Measurements from ENCODE around the gene ATPAF1. TPM values are rescaled to one million over a fixed set of nuclear protein-coding genes. Genes with fewer than 3 reads are reported as not detected.

Gene ATPAF1
- total and polyA plus RNA-seq, 10 of the 15 experiments (the other 5 are each of a cell fraction or from before 2014, with no cell fraction given), result 15.2 to 93.5 (median 48.4) TPM

GRCh38 chr1:46687921-46688509 is 19.9 kb upstream of the ATPAF1 start:
- no TSS peak for BruUV-seq (replicated peaks)
- WGBS (ENCODE audit: insufficient coverage, insufficient replicate concordance, low lambda C conversion rate, missing lambda C conversion rate), result over 99% methylated on average over 9 of the region's 9 CpGs
- CTCF ChIA-PET, result interaction anchor here (1.5 kb wide), 1 partner anchor 36 kb away, joined by 3 read pairs; no protein-coding TSS in a partner anchor
- H3K9ac ChIP-seq (ENCODE audit: control insufficient read depth, insufficient read depth, low read length), result no peak overlapping the region
- no peaks in the 10 kb centered on the region for H3K4me1 ChIP-seq (ENCODE audit: control insufficient read depth, insufficient read depth, low read length)
- H3K27me3 ChIP-seq (replicated peaks in 1 of 2; ENCODE audit: control insufficient read depth in 2 of 2, insufficient read depth in 2 of 2, low read length in 1 of 2), result no peaks in the 10 kb centered on the region
- no peaks in the 10 kb centered on the region for H3K79me2 ChIP-seq (ENCODE audit: control insufficient read depth, insufficient read depth, low read length)
- DNase-seq (ENCODE audit: low read depth, low spot score) (no peak), ATAC-seq (no peak), FAIRE-seq (no peak)
- no peaks in the 10 kb centered on the region for H3K9me3 ChIP-seq (replicated peaks; ENCODE audit: control insufficient read depth, insufficient read depth, low read length)
- peaks cover 11 to 28% of the 10 kb centered on the region in 2 experiments for H3K36me3 ChIP-seq (ENCODE audit: control insufficient read depth in 2 of 2, insufficient read depth in 2 of 2, low read length in 1 of 2)
- intact Hi-C loops (cut with micrococcal nuclease; ENCODE audit: unreplicated experiment), result no loop called here
- H3K4me2 ChIP-seq (ENCODE audit: control insufficient read depth, insufficient read depth), result no peak overlapping the region
- RAD21 ChIA-PET (ENCODE audit: unreplicated experiment), result no interaction called here
- no peak for TF ChIP-seq EGR1 (IDR thresholded peaks at IDR 0.05; ENCODE audit: borderline replicate concordance in 1 of 2, low read depth in 2 of 2, low read length in 2 of 2)
- no peak for TF ChIP-seq PKNOX1 (IDR thresholded peaks at IDR 0.05)
- no peak for TF ChIP-seq SPI1 (IDR thresholded peaks at IDR 0.05; ENCODE audit: borderline replicate concordance, insufficient read depth, low read depth, low read length)
- TF ChIP-seq NR2C2 (IDR thresholded peaks at IDR 0.05; ENCODE audit: borderline replicate concordance, control insufficient read depth, insufficient read length, low read depth), result no peak
- no peak for TF ChIP-seq ZNF687 (IDR thresholded peaks at IDR 0.05)
- TF ChIP-seq NRF1 (conservative IDR thresholded peaks at IDR 0.05; ENCODE audit: low read depth, low read length), result no peak
- TF ChIP-seq YY1 (IDR thresholded peaks at IDR 0.05; ENCODE audit: low read depth, low read length), result no peak
- TF ChIP-seq RELA (IDR thresholded peaks at IDR 0.05; ENCODE audit: borderline replicate concordance, partially characterized antibody), result no peak
- TF ChIP-seq HDAC6 (IDR thresholded peaks at IDR 0.05; ENCODE audit: unreplicated experiment), result no peak
- TF ChIP-seq MTA3 (IDR thresholded peaks at IDR 0.05; ENCODE audit: borderline replicate concordance, low read length), result no peak
- H4K20me1 ChIP-seq (ENCODE audit: control insufficient read depth, insufficient read depth), result no peaks in the 10 kb centered on the region
- no peak overlapping the region for H2AFZ ChIP-seq (ENCODE audit: control insufficient read depth, low read depth, low read length)
- H3K4me3 ChIP-seq, result no peak overlapping the region
- POLR2A ChIA-PET, result no interaction called here
- SMC1A ChIA-PET (ENCODE audit: uncharacterized antibody, unreplicated experiment), result no interaction called here
- in situ Hi-C loops (cut with MboI), result no loop called here
- H3K27ac ChIP-seq (ENCODE audit: control insufficient read depth, insufficient read depth), result no peak overlapping the region
